Fibroblast of skin of left quadriceps (primary cell): ENCODE results near the gene CYTH1.
"Not testable (repeated sequence)": the region's sequence is repeated elsewhere in the genome, so short reads cannot be mapped to it uniquely, and the experiment has no call there.

ENCODE experiments used
- DNase-seq, 2 experiments: peaks; one replicate each; pipeline ENCODE4 v3.0.0-alpha.2; 2013; ENCODE audit warnings: low read depth in 2 of 2

Gene CYTH1

GRCh38 chr17:78692460-78693010 lies 89.5 kb downstream of the CYTH1 start:
- no peak for DNase-seq

- no peak for DNase-seq
Measured at GRCh38 chr17:78689029-78689428, 93.0 kb downstream of the CYTH1 start.

GRCh38 chr17:78687944-78688343 lies 94.1 kb downstream of the CYTH1 start:
- DNase-seq = no peak

- DNase-seq = no peak
Measured at GRCh38 chr17:78687125-78687524, 94.9 kb downstream of the CYTH1 start.

DNA sequence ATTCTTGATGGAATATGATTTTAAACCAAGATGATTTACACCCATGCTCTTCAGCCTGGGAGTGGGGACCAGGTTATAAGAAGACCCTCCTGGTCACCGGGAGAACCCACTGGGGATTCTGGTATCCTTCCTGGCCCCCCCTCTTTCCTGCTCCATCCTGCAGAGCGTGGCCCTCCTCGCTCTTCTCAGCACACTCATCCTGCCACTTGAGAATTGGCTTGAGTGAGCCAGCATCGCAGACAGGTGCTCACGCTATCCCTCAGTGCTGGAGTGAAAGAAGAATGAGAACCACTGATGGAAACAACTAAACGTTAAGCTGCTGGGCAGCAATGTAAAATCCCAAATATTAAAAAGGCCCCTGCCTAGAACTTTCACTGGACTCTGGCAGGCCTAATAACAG lies 98.0 kb downstream of the CYTH1 start:
- no peak for DNase-seq

DNA sequence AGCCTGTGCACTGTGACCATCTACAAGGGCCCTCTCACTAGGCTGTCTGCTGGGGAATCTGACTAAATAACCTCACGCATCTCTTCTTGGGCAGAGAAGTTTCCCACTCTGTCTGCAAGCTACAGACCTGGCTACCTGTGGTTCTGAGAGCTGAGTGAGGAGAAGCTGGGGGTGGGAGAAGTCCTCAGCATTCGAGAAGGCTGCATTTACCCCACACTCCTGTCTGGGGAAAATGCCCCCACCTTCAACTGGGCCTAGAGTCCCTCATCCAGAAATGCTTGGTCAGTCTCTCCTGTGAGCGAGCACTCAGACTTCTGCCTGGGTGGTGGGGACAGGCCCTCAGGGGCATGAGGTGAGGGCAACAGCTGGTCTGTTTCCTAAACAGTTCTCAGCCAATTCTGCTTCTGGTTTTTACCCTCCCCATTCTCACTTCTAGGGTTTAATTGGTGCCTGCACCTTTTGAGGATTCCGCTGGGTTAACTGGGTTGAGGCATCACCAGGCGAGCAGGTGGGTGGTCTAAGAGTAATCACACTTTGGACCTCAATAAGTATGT lies 98.6 kb downstream of the CYTH1 start:
- DNase-seq = no peak

DNA sequence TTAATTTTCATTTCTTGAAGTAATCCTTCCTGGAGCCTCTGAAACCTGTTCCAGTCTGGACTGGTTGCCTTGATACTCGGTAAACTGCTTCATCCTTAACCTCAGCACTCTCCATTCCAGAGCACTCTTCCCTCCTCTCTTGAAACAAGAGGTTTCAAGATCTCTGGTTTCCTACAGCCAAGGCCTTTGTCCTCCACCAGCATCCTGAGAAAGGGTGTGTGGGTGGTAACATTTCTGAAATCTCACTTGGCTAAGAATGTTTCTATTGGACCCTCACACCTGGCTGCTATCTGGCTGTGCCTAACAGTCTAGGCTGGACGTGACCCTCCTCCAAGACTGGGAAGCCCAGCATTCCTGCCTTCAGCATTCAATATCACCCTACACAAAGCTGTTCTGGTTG lies 99.7 kb downstream of the CYTH1 start:
- no peak for DNase-seq

- no peak for DNase-seq
Measured at GRCh38 chr17:78680436-78680835, 101.6 kb downstream of the CYTH1 start.

GRCh38 chr17:78679495-78680395 lies 102.3 kb downstream of the CYTH1 start:
- no peak for DNase-seq

DNA sequence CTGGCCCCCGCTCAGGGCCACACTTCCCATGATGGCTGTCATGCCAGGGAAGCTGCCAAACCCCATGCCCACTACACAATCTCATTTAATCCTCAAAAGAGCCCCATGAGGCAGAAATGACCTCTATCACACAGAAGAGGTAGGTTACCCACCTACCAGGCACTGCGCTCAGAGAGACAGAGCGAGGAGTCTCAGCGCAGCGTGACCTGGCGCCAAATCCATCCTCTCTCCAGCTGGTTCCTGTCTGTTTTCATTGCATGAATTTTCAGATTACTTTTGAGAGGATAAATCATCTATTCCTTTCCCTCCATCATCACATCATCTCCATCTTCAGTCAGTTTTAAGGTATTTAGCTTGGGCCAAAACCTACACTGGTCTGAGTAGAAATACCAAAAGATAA lies 103.4 kb downstream of the CYTH1 start:
- no peak for DNase-seq

DNA sequence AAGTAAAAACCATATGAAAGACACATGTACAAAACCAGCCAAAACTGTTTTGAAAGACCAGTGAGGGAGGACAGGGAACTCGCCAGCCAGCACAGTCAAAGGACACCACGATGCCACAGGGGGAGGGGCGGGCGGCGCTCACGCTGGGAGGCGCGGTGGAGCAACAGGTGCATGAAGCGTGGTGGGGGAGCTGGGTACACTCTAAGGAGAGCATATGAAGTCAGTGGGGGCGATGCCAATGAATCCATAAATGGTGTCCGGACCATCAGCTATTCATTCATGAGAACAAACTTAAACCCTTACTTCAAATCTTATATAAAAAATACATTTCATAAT lies 103.9 kb downstream of the CYTH1 start:
- DNase-seq = no peak

DNA sequence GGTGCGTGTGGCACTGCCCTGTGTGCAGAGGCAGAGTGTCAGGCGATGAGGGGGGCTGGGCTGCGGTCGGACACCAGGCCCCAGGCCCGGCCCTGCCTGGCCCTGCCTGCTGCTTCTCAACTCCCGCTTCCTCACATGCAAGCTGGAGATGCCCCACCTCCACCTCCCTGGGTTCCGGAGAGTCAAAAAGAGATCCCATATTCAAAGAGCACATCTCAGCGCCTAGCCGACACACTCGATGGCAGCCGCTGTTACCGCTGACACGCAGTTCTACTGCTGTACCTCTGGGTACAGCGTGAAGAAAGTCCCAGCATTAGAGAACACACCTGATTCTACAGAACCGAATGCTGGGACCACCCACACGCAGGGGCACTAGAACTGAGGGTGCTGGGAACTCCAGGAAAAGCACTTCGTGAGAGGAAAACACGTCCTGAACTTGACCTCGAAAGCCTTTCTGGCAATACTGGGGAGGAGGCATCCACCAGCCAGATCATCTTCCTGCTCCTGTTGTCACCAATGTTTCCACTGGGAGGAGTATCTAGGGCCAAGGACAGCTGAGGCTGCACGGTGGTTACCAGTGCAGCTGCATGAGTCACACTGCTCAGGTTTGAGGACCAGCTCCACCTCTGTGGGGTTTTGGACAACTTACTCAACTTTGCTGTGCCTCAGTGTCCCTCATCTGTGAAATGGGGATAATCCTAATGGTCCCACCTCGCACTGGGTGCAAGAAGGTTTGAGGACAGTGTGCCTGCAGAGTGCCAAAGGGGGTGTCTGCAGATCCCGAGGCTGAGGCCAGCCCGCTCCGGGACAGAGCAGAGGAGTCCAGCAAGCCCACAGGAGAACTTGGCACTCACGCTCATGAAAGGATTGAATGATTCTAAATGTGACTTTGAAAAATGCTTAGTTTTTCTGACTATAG lies 104.5 kb downstream of the CYTH1 start:
- DNase-seq = no peak

- DNase-seq = no peak
Measured at GRCh38 chr17:78676412-78677302, 105.4 kb downstream of the CYTH1 start.

GRCh38 chr17:78675836-78676235 lies 106.2 kb downstream of the CYTH1 start:
- no peak for DNase-seq

DNA sequence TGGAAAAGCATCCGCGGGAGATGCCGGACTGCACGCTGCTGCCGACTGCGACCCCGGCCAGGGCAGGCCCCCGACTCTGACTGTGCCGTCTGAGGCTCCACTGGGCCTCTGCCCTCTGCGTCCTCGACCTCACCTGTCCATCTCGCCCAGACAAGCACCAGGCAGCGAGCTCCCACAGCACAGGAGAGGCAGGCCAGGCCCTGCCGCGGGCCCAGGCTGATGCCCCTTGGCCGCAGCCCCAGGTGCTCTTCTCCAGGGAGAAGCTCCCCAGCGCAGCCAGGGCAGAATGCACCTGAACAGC lies 106.8 kb downstream of the CYTH1 start:
- DNase-seq = no peak

DNA sequence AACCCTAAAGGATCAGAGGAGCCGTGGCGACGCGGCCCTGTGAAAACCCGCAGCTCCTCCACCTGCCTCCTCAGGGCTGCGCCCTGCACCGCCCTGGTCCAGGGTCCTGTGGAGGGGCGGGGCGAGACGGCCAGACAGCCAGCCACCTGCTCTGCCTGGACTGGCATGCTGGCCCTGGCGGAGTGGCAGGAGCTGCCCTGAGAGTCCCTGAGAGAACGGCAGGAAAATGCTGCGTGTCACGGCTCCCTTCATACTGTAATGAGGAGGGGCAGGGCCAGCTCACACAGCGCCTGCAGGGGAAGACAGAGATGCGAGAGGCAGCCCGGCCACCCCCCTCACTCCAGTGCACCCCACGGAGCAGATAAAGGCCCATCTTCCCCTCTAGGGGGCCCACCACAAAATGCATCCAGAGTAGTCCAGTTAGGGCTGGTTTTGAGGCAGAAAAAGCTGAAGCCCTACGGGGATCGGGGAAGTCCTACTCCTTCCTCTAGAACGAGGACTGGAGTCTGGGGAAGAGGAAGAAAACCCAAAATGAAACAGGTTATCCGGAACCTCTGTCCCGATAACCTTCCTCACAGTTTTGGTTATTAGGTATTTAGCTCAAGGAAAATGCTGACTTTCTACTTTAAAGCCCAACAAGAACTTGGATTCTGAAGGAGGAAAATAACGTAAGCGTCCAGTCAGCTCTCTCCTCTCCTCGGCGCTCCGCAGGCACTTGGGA lies 107.3 kb downstream of the CYTH1 start:
- DNase-seq = no peak

GRCh38 chr17:78674156-78674555 lies 107.9 kb downstream of the CYTH1 start:
- DNase-seq = no peak

DNA sequence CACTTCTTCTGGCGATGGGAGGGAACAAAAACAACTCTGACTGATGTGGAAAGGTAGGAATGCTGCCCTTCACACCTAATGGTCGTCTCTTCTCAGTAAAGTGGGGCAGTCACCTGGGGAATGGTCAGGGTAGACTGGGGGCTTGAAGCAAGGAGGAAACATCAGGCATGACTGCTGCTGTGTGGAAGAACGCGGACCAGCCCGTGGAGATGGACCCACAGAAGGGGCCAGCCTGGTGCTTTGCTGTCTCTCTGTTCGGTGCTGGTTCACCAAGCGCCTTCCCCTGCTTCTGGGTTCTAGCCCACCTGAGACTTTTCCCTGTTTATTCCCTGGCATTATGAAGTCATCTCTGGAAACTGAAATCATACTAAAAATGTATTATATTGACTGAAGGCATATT lies 108.7 kb downstream of the CYTH1 start:
- no peak for DNase-seq

DNA sequence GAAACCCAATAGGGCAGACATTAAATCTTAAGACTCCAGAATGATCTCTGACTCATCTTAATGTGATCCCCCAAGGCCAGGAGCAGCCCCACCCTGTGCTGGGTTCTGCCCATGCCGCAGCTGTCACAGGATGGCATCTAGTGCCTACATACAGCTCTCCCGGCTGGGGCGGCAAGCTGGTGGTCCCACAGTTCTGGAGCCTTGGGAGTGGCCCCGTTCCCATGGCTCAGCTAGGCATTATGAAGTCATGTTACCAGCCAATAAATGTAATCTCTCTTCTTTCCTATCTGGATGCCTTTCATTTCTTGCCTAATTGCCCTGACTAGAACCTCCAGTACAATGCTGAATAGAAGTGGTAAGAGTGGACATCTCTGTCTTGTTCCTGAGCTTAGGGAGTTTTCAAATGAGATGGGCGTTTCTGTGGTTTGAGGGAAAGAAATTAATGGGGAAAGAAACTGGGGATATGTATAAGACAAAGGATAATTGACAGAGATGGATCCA lies 109.2 kb downstream of the CYTH1 start:
- DNase-seq = no peak

- DNase-seq = no peak
Measured at GRCh38 chr17:78672005-78672404, 110.1 kb downstream of the CYTH1 start.

DNA sequence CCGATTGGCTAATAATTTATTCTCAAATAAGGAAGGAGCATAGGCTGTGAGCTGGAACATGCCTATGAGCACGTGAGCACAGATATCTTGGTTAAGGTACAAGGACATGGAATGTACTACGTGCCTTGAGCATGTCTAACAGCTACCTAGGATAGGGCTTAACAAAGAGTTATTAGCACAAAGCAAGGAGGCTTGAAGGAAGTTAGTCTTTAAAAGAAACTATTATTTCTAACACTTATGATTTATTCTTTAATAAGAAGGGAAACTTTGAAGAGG lies 110.4 kb downstream of the CYTH1 start:
- not testable (repeated sequence) for DNase-seq
